Measurements from ENCODE around the gene NPFFR1.
A peak's percentile ranks its signal among the peaks of the same experiment; 100 is the strongest.

- peak; percentile 11 to 58 (median 39) for TF ChIP-seq CTCF (IDR thresholded peaks at IDR 0.05)
- peak; percentile 89 to 97 (median 93) for TF ChIP-seq POLR2A (IDR thresholded peaks at IDR 0.05)
Observed at GRCh38 chr10:70233109-70233938, 50.5 kb downstream of the NPFFR1 start, which contains the start of gene PPA1.
